HG02943 (cell line): ENCODE results near the gene ZNF141.
"Not testable (repeated sequence)": the region's sequence is repeated elsewhere in the genome, so short reads cannot be mapped to it uniquely, and the experiment has no call there.

Experiments
- ATAC-seq: cut with Tn5 transposase; IDR thresholded peaks from one replicate; pipeline ENCODE4 v1.9.1; 2021; ENCODE audit warnings: mild to moderate bottlenecking, low read depth, moderate library complexity; ENCODE audit not compliant: unreplicated experiment

ZNF141 gene

DNA sequence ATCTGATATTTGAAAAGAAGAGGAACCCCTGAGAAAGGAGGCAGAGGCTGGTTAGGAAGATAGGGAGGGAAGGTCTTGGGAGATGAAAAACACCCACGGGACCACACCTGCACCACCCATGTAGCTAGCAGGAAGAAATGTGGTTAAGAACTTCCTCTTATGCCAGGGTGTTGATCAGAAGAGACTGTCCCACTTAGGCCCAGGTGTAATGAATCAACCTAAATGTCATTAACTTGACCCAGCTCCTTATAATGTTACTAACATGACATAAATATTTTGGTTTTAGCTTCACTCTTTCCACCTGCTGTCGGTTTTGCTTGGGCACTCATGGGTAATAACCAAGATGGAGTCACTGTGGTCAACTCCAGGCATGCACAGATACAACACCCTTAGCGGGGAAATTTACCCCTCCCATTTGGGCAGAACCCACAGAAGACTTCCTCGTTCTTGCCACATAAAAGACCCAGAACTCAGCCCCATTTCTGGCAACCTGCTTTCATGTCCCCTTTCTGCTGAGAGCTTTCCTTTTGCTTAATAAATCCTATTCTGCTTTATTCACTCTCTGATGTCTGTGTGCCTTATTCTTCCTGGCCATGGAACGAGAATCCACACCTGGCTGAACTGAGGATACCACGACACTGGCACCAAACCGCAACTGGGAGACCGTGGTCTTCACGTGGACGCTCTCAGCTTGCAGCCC is 46.8 kb downstream of the ZNF141 start:
- no peak for ATAC-seq

DNA sequence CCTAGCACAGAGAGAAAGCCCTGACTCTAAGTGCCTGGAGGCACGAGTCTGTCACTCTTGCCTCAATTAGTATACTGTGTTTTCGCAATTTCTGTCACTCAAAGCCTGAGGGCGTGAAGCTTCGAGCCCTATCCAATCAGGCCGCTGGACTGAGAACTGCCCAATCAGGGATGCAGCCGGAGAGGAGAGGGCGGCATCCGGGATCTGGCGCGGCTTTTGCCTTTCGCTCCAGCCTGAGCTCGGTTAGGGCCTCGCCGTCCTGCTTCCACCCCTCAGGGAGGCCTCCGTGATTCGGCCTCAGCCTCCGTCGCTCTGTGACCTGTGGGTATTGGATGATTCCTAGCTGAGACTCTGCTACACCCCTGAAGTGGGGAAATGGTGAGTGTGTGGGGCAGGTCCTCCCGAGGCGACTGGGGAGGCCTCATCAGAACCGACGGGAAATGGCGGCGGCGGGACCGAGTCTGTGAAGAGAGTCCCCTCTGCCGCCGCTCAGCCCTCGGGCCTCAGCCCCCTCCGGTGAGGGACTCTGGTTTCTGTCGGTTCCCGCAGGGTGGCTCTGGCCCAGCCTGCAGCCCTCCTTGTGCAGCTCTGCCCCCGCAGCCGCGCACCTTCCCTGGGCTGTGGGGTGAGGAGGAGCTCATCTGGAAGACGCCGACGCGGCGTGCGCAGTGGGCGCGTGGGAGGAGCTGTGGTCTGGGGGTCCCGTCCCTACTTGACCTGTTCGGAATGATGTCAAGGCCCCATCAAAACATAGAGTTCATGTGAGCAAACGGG is 48.5 kb downstream of the ZNF141 start:
- ATAC-seq: no peak

- ATAC-seq: no peak
Observed at GRCh38 chr4:386708-387105, 49.1 kb downstream of the ZNF141 start.

- no peak for ATAC-seq
Observed at GRCh38 chr4:404006-404405, 66.4 kb downstream of the ZNF141 start.

- not testable (repeated sequence) for ATAC-seq
Observed at GRCh38 chr4:408321-408720, 70.7 kb downstream of the ZNF141 start.

- no peak for ATAC-seq
Observed at GRCh38 chr4:422587-422986, 85.0 kb downstream of the ZNF141 start.
